ENCODE data around the gene CCDC9B. TPM values are rescaled to one million over a fixed set of nuclear protein-coding genes. Genes with fewer than 3 reads are reported as not detected.

The CCDC9B gene
- 1 to 10 TPM; 2.2 to 7.4 (median 4.6) TPM for polyA plus RNA-seq
- long read RNA-seq, donor 1 = 0 reads
- long read RNA-seq, donor 2 = 0 reads
- long read RNA-seq, donor 3, partial matches to known transcripts = 78 of 575 reads
- long read RNA-seq, donor 3, other reads (novel, unspliced or antisense) = 497 of 575 reads
- long read RNA-seq, donor 4 = 0 reads
- long read RNA-seq, donor 5, partial matches to known transcripts = 157 of 217 reads
- long read RNA-seq, donor 5, other reads (novel, unspliced or antisense) = 60 of 217 reads
- long read RNA-seq, donor 6, partial matches to known transcripts = 335 of 443 reads
- long read RNA-seq, donor 6, other reads (novel, unspliced or antisense) = 108 of 443 reads
- long read RNA-seq, donor 7, partial matches to known transcripts = 0 of 4 reads
- long read RNA-seq, donor 7, other reads (novel, unspliced or antisense) = 0 of 4 reads
- long read RNA-seq, donor 8 = 0 reads
- long read RNA-seq, donor 9, partial matches to known transcripts = 0 of 1 reads
- long read RNA-seq, donor 9, other reads (novel, unspliced or antisense) = 0 of 1 reads
- long read RNA-seq, donor 10 = 0 reads

GRCh38 chr15:40340740-40341400, at the start of gene CCDC9B:
CCDC9B (minus strand) TSS chr15:40340939; CDS start chr15:40340819, 120 bp downstream.
- DNase-seq = peak; percentile 94 to 95
- H3K9me3 ChIP-seq (ENCODE audit: control insufficient read depth in 2 of 2, insufficient read depth in 1 of 2, low read depth in 1 of 2, low read length in 1 of 2) = no peaks in the 10 kb centered on the region
- H3K4me3 ChIP-seq (ENCODE audit: low read depth in 1 of 3, low read length in 3 of 3) = peak within 1 kb of the TSS; percentile 17 to 52 (median 18)
- peaks cover 0 to under 1% (median 0%) of the 10 kb centered on the region in 3 donors for H3K36me3 ChIP-seq (ENCODE audit: control insufficient read depth in 3 of 3, insufficient read depth in 2 of 3, low read depth in 1 of 3, low read length in 3 of 3)
- H3K4me1 ChIP-seq (ENCODE audit: control insufficient read depth in 3 of 3, insufficient read depth in 2 of 3, low read depth in 1 of 3, low read length in 2 of 3) = peaks cover 3 to 91% (median 11%) of the 10 kb centered on the region in 3 donors
- no peaks in the 10 kb centered on the region for H3K27me3 ChIP-seq (ENCODE audit: control insufficient read depth in 3 of 3, insufficient read depth in 3 of 3, low read length in 3 of 3)
- peak within 1 kb of the TSS; percentile 83 to 91 (median 90) for H3K27ac ChIP-seq (ENCODE audit: low read depth in 1 of 3, low read length in 2 of 3)
- FAIRE-seq = no peak
- WGBS, 3 donors = 15 to 24% (median 23%) methylated on average over 16 to 17 of the region's 17 CpGs

- H3K4me1 ChIP-seq (ENCODE audit: control insufficient read depth in 3 of 3, insufficient read depth in 2 of 3, low read depth in 1 of 3, low read length in 2 of 3) = peaks cover 0 to 4% (median 0%) of the 10 kb centered on the region in 3 donors
- H3K9me3 ChIP-seq (ENCODE audit: control insufficient read depth in 2 of 2, insufficient read depth in 1 of 2, low read depth in 1 of 2, low read length in 1 of 2) = peaks cover 0 to 2% of the 10 kb centered on the region in 2 donors
- no peaks in the 10 kb centered on the region for H3K27me3 ChIP-seq (ENCODE audit: control insufficient read depth in 3 of 3, insufficient read depth in 3 of 3, low read length in 3 of 3)
- FAIRE-seq (no peak), DNase-seq (no peak)
- 92 to 97% (median 95%) methylated on average over 2 of the region's 2 CpGs for whole genome bisulfite sequencing, 3 donors
- peaks cover 4 to 44% (median 6%) of the 10 kb centered on the region in 3 donors for H3K36me3 ChIP-seq (ENCODE audit: control insufficient read depth in 3 of 3, insufficient read depth in 2 of 3, low read depth in 1 of 3, low read length in 3 of 3)
- H3K4me3 ChIP-seq (ENCODE audit: low read depth in 1 of 3, low read length in 3 of 3) = no peak overlapping the region
- no peak overlapping the region for H3K27ac ChIP-seq (ENCODE audit: low read depth in 1 of 3, low read length in 2 of 3)
Observed at GRCh38 chr15:40389824-40390595, 49.3 kb upstream of the CCDC9B start.

- peaks cover 4 to 38% (median 6%) of the 10 kb centered on the region in 3 donors for H3K36me3 ChIP-seq (ENCODE audit: control insufficient read depth in 3 of 3, insufficient read depth in 2 of 3, low read depth in 1 of 3, low read length in 3 of 3)
- no peaks in the 10 kb centered on the region for H3K27me3 ChIP-seq (ENCODE audit: control insufficient read depth in 3 of 3, insufficient read depth in 3 of 3, low read length in 3 of 3)
- FAIRE-seq (no peak), DNase-seq (no peak)
- no peak overlapping the region for H3K27ac ChIP-seq (ENCODE audit: low read depth in 1 of 3, low read length in 2 of 3)
- peaks cover 0 to 4% (median 0%) of the 10 kb centered on the region in 3 donors for H3K4me1 ChIP-seq (ENCODE audit: control insufficient read depth in 3 of 3, insufficient read depth in 2 of 3, low read depth in 1 of 3, low read length in 2 of 3)
- WGBS, 3 donors = 94 to 95% (median 94%) methylated on average over 13 of the region's 13 CpGs
- peaks cover 0 to 2% of the 10 kb centered on the region in 2 donors for H3K9me3 ChIP-seq (ENCODE audit: control insufficient read depth in 2 of 2, insufficient read depth in 1 of 2, low read depth in 1 of 2, low read length in 1 of 2)
- H3K4me3 ChIP-seq (ENCODE audit: low read depth in 1 of 3, low read length in 3 of 3) = no peak overlapping the region
Observed at GRCh38 chr15:40388941-40389823, 48.4 kb upstream of the CCDC9B start.

DNA sequence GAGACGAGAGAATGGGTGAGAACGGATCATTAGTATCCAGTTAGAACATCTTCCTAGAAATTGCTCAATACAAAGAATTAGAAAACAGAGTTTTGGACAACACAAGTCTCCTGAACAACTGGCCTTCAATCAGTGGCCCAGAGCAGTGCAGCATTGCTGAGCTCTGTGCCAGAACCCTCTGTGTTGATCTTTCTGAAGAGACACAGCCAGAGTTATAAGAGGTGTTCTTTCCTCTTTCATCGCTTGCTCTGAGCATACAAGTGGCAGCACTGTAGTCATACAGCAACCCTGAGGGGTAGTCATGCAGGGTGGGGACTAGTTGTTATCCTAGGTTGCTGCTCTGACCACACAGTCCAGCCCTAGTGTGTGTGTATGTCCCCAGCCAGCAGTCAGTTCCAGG, 45.7 kb upstream of the CCDC9B start:
- peaks cover 0 to 2% of the 10 kb centered on the region in 2 donors for H3K9me3 ChIP-seq (ENCODE audit: control insufficient read depth in 2 of 2, insufficient read depth in 1 of 2, low read depth in 1 of 2, low read length in 1 of 2)
- no peak for DNase-seq
- H3K36me3 ChIP-seq (ENCODE audit: control insufficient read depth in 3 of 3, insufficient read depth in 2 of 3, low read depth in 1 of 3, low read length in 3 of 3) = peaks cover 0 to 29% (median 2%) of the 10 kb centered on the region in 3 donors
- no peak overlapping the region for H3K27ac ChIP-seq (ENCODE audit: low read depth in 1 of 3, low read length in 2 of 3)
- no peak overlapping the region for H3K4me3 ChIP-seq (ENCODE audit: low read depth in 1 of 3, low read length in 3 of 3)
- FAIRE-seq = no peak
- no peaks in the 10 kb centered on the region for H3K27me3 ChIP-seq (ENCODE audit: control insufficient read depth in 3 of 3, insufficient read depth in 3 of 3, low read length in 3 of 3)
- WGBS, 3 donors = 96 to 98% (median 97%) methylated on average over 3 of the region's 3 CpGs
- H3K4me1 ChIP-seq (ENCODE audit: control insufficient read depth in 3 of 3, insufficient read depth in 2 of 3, low read depth in 1 of 3, low read length in 2 of 3) = peaks cover 2 to 8% (median 2%) of the 10 kb centered on the region in 3 donors

GRCh38 chr15:40382580-40383456, 42.1 kb upstream of the CCDC9B start, which contains the start of gene KNSTRN:
KNSTRN (plus strand) TSS chr15:40382721; CDS start chr15:40382836, 115 bp downstream.
- Histone ChIP-seq H3K4me3 (ENCODE audit: low read depth in 1 of 3, low read length in 3 of 3) (peak within 1 kb of the TSS; percentile 74 to 92 (median 91)), H3K9me3 (ENCODE audit: control insufficient read depth in 2 of 2, insufficient read depth in 1 of 2, low read depth in 1 of 2, low read length in 1 of 2) (no peaks in the 10 kb centered on the region), H3K36me3 (ENCODE audit: control insufficient read depth in 3 of 3, insufficient read depth in 2 of 3, low read depth in 1 of 3, low read length in 3 of 3) (peaks cover 0 to 11% (median 0%) of the 10 kb centered on the region in 3 donors), H3K4me1 (ENCODE audit: control insufficient read depth in 3 of 3, insufficient read depth in 2 of 3, low read depth in 1 of 3, low read length in 2 of 3) (peaks cover 2 to 8% (median 2%) of the 10 kb centered on the region in 3 donors), H3K27ac (ENCODE audit: low read depth in 1 of 3, low read length in 2 of 3) (peak within 1 kb of the TSS in 1 of 3 donors; percentile 28), H3K27me3 (ENCODE audit: control insufficient read depth in 3 of 3, insufficient read depth in 3 of 3, low read length in 3 of 3) (no peaks in the 10 kb centered on the region)
- WGBS, 3 donors = 5 to 6% (median 5%) methylated on average over 55 to 57 of the region's 57 CpGs
- FAIRE-seq (no peak), DNase-seq (peak; percentile 94 to 95)

- Histone ChIP-seq H3K27ac (ENCODE audit: low read depth in 1 of 3, low read length in 2 of 3) (no peak overlapping the region), H3K4me1 (ENCODE audit: control insufficient read depth in 3 of 3, insufficient read depth in 2 of 3, low read depth in 1 of 3, low read length in 2 of 3) (peaks cover 2 to 8% (median 2%) of the 10 kb centered on the region in 3 donors), H3K9me3 (ENCODE audit: control insufficient read depth in 2 of 2, insufficient read depth in 1 of 2, low read depth in 1 of 2, low read length in 1 of 2) (no peaks in the 10 kb centered on the region), H3K36me3 (ENCODE audit: control insufficient read depth in 3 of 3, insufficient read depth in 2 of 3, low read depth in 1 of 3, low read length in 3 of 3) (peaks cover 0 to 5% (median 0%) of the 10 kb centered on the region in 3 donors), H3K4me3 (ENCODE audit: low read depth in 1 of 3, low read length in 3 of 3) (no peak overlapping the region), H3K27me3 (ENCODE audit: control insufficient read depth in 3 of 3, insufficient read depth in 3 of 3, low read length in 3 of 3) (no peaks in the 10 kb centered on the region)
- DNase-seq (no peak), FAIRE-seq (no peak)
- 86 to 93% (median 90%) methylated on average over 11 of the region's 11 CpGs for WGBS, 3 donors
Observed at GRCh38 chr15:40381818-40382529, 41.2 kb upstream of the CCDC9B start.
